ENCODE measurements around the gene DACT1.
A peak's percentile ranks its signal among the peaks of the same experiment; 100 is the strongest.
"Not testable (repeated sequence)": the region's sequence is repeated elsewhere in the genome, so short reads cannot be mapped to it uniquely, and the experiment has no call there.

DACT1 gene

GRCh38 chr14:58637391-58638230 is at the start of gene DACT1:
Gene DACT1 (plus strand): TSS chr14:58637962. CDS start chr14:58638203, 241 bp downstream.
- peak; percentile 50 for DNase-seq

- not testable (repeated sequence) for DNase-seq
These were observed 49.4 kb upstream of the DACT1 start for GRCh38 chr14:58588321-58588720.

GRCh38 chr14:58593977-58594376 is 43.8 kb upstream of the DACT1 start:
- no peak for DNase-seq

- no peak for DNase-seq
These were observed 40.7 kb upstream of the DACT1 start for GRCh38 chr14:58597041-58597440.

DNA sequence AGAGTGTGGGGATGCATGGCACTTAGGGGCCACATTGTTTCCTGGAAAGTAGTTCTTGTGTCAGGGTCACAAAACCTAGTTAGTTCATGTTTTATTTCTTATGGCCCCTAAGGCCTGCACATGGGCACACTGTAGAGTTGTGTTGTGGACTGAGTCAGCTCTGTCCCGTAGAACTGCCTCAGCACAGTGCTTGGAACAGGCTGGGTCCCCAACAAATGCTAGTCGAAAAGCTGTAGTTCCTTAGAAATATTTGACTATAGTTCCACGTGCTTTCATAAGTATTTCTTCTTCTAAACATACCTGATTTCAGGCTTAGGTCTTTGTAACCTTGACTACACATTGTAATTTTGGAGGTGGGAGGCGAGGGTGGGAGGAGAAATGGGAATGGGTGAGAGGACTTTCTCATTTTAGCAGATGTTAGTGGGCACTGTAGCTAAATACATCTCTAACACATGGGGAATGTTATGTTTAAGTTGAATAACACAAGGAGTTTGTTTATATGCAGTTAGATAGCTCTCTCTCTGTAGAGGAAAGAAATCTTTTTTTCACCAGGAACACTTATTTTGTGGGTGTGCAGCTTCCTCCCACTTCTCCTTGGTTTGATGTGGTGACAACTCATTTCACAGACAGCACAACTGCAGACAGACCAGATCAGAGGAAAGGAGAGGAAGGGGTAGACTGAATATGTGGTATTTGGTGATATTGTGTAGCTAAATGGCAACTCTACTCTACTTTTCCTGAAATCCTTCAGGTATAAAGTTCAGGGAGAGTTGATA is 39.5 kb upstream of the DACT1 start:
- DNase-seq = no peak

DNA sequence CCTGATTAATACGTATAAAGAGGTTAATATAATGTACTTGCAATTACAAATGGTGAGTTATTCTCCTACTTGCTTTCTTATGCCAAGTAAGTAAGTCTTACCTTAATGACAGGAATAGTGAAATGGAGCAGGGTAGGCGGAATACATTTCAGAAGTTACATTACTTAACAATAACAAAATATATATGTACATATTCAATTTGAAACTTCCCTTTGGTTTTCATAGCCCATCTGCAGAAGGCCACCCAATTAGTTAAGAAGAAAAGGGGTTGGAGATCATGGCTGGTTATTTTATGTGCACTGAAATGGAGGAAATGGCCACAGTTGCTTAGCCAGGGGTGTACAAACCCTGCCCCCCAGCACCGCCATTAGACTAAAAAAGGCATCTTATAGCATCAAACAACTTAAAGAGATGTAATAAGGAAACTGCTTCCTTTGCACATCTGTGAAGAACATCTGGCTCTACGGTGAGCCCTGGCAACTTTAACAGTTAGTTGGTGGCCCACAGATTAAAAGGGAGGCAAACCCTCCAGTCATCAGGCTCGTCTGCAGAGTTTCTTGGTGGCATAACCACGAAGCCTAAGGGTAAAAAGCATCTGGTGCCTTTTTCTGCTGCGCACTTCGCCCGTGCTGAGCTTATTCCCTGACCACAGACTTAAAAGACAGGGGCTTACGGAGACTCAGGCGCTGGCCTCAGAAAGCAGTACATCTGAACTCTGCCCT is 38.8 kb upstream of the DACT1 start:
- no peak for DNase-seq

DNA sequence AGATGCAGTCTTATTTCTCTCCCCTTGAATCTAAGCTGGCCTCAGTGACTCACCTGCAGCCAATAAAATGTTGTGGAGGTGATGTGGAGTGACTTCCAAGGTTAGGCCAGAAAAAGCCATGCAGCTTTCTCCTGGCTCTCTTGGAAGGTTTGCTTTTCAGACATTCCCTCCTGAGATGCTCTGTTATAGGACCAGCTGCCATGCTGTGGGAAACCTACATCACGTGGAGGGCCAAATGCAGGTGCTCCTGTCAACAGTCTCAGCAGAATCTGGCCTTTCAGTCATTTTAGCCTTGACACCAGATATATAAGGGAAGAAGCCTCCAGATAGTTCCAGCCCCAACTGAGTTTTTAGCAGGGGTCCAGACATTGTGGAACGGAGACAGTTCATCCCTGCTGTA is 38.1 kb upstream of the DACT1 start:
- DNase-seq = no peak

GRCh38 chr14:58605465-58605864 is 32.3 kb upstream of the DACT1 start:
- DNase-seq = no peak

DNA sequence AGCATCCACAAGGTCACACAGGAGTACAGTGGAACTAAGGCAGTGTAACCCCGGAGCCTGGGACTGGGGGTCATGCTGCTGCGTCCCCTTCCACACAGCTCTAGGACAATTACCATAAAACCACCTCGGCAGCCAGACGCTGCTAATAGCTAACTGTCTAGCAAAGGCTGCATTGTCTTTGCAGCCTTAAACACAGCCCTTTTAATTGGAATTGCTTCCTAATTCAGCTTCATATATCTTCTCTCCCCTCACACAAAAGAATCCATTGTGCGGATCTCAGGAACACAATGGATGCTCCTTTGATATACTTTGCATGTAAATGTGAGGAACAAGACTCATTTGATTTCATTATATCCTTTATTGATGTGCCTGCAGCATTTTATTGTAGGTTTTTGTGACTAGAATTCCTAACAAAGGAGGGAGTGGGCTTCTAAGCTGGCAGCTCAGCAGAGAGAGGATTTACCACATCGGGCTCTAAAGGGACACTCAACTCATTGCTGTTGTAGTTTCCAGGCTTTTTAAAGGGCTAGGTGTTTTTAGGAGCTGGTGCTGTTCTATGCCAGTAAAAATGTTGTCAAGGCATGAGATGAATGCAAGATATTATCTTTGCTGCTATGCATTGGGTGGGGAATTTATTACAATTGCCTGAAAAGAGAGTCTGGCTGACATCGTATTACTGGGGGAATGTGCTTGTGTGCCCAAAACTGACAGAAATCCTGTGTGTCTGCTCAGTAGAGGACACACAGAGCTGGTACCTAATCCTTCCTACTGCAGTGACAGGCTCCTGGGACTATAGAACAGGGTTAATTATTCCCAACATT is 30.4 kb upstream of the DACT1 start:
- peak; percentile 26 for DNase-seq

DNA sequence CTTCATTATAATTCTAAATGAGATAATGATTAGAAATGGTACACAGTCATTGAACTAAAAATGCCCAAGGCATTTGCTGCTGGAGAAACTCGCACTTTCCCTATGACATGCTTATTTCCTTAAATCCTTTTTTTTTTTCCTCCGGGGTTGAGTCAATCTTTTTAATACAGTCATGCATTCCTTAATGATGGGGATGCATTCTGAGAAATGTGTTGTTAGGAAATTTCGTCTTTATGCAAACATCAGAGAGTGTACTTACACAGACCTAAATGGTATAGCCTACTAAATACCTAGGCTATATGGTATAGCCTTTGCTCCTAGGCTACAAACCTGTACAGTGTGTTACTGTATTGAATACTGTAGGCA is 29.8 kb upstream of the DACT1 start:
- peak; percentile 67 for DNase-seq

GRCh38 chr14:58617619-58618018 is 20.1 kb upstream of the DACT1 start:
- DNase-seq = no peak

DNA sequence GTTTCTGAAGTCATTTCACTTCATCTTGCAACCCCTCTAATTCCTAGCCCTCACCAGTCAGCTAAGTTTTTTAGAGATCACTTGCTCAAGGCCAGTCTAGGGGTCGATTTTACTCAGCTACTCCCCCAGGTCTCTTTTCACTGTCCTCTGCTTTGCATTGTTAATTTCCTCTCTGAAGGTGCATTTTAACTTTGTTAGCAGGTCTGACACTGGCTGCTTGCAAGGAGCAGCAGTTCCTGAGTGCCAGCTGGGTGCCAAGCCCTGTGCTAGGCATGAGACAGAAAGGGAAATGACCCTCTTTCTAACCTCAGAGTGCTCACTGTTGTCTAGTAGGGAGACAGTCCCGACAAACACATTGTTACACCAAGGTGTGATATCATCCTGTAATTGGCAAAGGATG is 17.8 kb upstream of the DACT1 start:
- DNase-seq = no peak

DNA sequence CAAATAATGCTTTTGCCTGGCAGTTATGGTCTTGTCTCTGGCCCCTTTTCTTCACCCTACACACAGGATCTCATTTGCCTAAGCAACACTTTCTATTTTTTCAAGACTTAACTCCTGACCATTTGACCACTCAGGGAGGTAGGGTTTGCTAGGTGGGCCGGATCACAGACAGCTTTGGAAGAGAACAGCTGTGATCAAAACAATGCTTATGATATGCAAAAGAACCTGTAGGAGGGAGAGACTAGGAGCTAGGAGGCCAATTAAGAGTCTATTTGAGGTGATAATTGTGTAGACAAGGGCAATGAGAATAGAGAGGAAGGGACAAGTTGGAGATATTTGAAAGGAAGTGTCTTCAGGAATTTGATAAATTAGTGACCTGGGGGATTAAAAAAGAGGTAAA is 12.3 kb upstream of the DACT1 start:
- no peak for DNase-seq

DNA sequence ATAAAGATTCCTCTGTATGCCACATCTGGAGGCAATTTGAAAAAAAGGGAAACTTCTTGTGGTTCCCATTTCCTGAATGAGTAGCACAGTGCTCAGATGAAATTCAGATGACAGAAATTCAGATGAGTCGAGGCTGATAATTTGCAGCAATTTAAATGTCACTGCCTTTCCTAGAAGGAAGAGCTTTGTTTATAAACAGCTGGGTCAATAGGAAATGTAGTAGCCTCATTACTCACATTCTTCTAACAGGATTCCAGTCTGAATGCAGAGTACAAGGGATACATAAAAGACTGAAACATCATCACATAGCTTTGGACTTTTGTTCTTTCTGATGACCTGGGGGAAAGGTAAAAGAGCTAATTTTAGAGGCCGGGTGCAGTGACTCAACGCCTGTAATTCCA is 11.3 kb upstream of the DACT1 start:
- DNase-seq = no peak

DNA sequence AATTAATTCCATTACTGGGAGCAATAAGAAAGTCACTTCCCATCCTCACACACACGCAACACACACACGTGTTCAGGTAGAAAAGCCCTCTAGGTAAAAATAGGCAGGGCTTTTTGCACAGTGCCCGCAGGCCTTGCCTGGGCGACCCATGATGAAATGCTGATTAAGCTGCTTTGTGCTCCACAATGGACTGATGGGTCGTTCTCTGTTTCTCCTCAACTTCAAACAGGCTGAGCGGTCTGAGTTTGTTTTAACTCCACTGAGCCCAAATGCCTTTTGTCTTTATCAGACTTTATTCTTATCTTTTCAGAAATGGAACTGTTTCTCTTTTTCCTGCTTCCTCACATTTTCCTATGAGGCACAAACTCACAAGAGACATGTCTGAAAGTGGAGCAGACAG is 9.4 kb upstream of the DACT1 start:
- DNase-seq = no peak

- no peak for DNase-seq
These were observed 8.5 kb upstream of the DACT1 start for GRCh38 chr14:58629281-58629680.

DNA sequence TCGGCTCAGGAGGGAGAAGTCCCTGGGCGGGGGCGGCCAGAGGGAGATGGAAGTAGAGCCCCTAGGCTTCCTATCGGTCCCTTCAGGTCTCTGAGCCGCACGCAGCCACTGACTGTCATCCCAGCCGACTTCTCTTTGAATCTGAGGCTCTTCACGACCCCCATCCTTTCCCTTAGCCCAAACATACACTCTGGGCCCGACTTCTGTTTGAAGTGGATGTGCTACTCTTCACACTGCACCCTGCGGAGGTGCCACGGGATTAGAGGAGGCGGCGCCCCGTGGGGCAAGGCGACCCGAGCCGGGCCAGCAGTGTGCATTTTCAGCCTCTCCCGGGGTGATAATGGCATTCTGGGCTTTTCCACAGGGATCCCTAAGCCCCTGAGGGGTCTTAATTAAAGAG is 6.0 kb upstream of the DACT1 start:
- DNase-seq = no peak

DNA sequence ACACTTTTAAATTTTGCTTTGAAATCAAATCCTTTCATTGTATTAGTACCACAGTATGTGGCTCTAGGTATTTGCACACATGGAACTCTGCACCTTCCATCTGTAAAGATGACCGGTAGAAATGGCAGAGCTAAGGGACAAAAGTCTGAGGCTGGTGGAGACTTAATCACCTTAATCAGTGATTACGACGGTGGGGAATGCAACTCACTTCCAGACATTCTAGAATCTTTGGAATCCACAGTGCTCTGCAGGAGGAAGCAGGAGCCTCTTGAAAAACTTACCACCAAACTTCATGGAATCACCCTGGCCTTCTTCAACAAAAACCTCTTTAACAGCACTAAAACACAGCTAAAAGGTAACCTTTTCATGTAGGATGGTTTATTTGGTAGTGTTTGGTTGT is 3.9 kb upstream of the DACT1 start:
- DNase-seq = no peak

DNA sequence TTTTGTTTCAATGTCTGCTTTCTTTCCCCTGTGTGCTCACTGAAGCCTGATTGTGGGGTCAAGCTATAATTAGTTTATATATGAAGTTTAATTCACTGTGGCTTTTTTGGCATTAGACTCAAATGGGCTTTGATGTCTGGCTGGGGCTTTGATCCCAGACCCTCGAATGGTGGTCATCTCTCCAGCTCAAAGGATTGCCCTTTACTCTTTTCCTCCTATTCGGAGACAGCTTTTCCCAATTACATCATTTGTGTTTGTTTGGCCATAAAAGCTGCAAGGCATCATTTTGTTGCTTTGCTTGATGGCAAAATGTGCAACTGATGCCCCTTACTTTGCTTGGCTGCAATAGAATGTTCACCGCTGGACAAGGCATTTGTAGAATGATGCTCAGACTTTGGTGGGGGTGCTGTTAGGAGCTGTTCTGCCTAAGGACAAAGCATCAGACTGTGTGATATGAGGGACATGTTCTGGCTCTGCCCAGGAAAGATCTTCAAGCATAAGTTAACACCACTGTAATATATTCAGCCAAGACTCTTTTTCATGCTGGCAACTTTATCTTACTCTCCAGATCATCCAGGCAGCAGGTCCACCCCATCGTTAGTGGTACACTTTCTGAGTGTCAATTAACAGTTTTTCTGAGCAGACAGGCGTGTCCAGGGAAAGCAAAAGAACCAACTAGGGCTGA is 3.2 kb upstream of the DACT1 start:
- DNase-seq = no peak

GRCh38 chr14:58635091-58635830 is 2.5 kb upstream of the DACT1 start:
- no peak for DNase-seq

- no peak for DNase-seq
These were observed 1.6 kb upstream of the DACT1 start for GRCh38 chr14:58636129-58636528.

- peak; percentile 43 for DNase-seq
These were observed 747 bp upstream of the DACT1 start for GRCh38 chr14:58637040-58637390.

All from NCI-H226 (cell line).